ENCODE results near the gene THAP11. TPM values are rescaled to one million over a fixed set of nuclear protein-coding genes. Genes with fewer than 3 reads are reported as not detected.

THAP11 gene
- polyA plus RNA-seq, 2 of the 4 experiments (the other 2 are of a cell fraction): 30.9 to 33.2 TPM

- Histone ChIP-seq H3K4me2 (no peak overlapping the region), H3K4me3 (no peak overlapping the region), H3K9me3 (no peaks in the 10 kb centered on the region), H3K27ac (no peak overlapping the region), H3K4me1 (no peaks in the 10 kb centered on the region)
- CTCF ChIA-PET: interaction anchor here (0.9 to 15.0 kb wide), 3 partner anchors 9 to 102 kb away, joined by 3 to 187 read pairs (median 3); no protein-coding TSS in a partner anchor
- ATAC-seq: no peak
- TF ChIP-seq CBX2 (IDR thresholded peaks at IDR 0.05; ENCODE audit: borderline replicate concordance, low read depth) (no peak), MYC (IDR thresholded peaks at IDR 0.05; ENCODE audit: borderline replicate concordance, low read length) (no peak), CBX8 (IDR thresholded peaks at IDR 0.05) (no peak), HOXA7 (CRISPR knock-in tag; IDR thresholded peaks at IDR 0.05) (no peak), NR3C1 (IDR thresholded peaks at IDR 0.05) (no peak), PHF8 (IDR thresholded peaks at IDR 0.05; ENCODE audit: borderline replicate concordance, low read depth) (no peak), NFE2L2 (conservative IDR thresholded peaks at IDR 0.05; ENCODE audit: low read length) (no peak), ZSCAN20 (CRISPR knock-in tag; IDR thresholded peaks at IDR 0.05) (no peak)
- TF ChIP-seq, protein P1, sequence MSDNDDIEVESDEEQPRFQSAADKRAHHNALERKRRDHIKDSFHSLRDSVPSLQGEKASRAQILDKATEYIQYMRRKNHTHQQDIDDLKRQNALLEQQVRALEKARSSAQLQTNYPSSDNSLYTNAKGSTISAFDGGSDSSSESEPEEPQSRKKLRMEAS (IDR thresholded peaks at IDR 0.05): no peak
- POLR2A ChIA-PET: no interaction called here
- WGBS (ENCODE audit: missing lambda C conversion rate): 94% methylated on average over 8 of the region's 14 CpGs
- no peak for DNase-seq (ENCODE audit: low read depth in 1 of 2, low spot score in 1 of 2)
- FAIRE-seq: no peak
Observed at GRCh38 chr16:67825906-67826305, 16.2 kb upstream of the THAP11 start.

DNA sequence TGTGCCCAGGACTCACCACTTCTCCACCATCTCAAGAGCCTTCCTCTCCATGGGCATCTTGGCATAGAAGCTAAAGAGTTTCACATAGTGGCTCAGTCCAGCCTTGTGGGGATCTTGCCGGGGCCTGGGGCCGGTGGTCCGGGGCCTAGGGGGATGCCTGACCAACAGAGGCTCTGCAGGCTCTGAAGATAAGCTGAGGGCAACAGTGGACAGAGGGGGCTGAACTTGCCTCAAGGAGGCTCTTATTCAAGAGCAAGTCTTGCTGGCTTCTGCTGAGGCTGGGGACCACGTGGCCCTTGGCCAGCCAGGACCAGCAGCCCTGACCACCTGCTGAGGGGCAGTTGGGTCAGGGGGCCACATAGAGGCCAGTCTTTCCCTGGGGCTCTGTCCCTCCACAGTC is 13.5 kb upstream of the THAP11 start:
- H3K4me2 ChIP-seq: no peak overlapping the region
- no peak overlapping the region for H3K27ac ChIP-seq
- CTCF ChIA-PET: interaction anchor here (0.9 to 15.0 kb wide), 4 partner anchors 12 to 156 kb away, joined by 3 to 187 read pairs (median 4); no protein-coding TSS in a partner anchor
- peaks cover 6% of the 10 kb centered on the region; the same call in 1 of the 3 replicates for H3K4me1 ChIP-seq
- TF ChIP-seq, protein P2, sequence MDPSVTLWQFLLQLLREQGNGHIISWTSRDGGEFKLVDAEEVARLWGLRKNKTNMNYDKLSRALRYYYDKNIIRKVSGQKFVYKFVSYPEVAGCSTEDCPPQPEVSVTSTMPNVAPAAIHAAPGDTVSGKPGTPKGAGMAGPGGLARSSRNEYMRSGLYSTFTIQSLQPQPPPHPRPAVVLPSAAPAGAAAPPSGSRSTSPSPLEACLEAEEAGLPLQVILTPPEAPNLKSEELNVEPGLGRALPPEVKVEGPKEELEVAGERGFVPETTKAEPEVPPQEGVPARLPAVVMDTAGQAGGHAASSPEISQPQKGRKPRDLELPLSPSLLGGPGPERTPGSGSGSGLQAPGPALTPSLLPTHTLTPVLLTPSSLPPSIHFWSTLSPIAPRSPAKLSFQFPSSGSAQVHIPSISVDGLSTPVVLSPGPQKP (IDR thresholded peaks at IDR 0.05; ENCODE audit: low read depth, low read length): no peak
- no peak for TF ChIP-seq KDM1A (IDR thresholded peaks at IDR 0.05; ENCODE audit: low read depth)
- no peak for TF ChIP-seq NR3C1 (IDR thresholded peaks at IDR 0.05)
- TF ChIP-seq SMC3 (IDR thresholded peaks at IDR 0.05): no peak
- TF ChIP-seq RNF2 (IDR thresholded peaks at IDR 0.05; ENCODE audit: borderline replicate concordance, low read depth): no peak
- no peak for TF ChIP-seq JUNB (IDR thresholded peaks at IDR 0.05)
- TF ChIP-seq FOXS1 (CRISPR knock-in tag; IDR thresholded peaks at IDR 0.05): no peak
- TF ChIP-seq RARB (CRISPR knock-in tag; IDR thresholded peaks at IDR 0.05): no peak
- no peak for TF ChIP-seq ZFP36 (IDR thresholded peaks at IDR 0.05; ENCODE audit: borderline replicate concordance, partially characterized antibody)
- TF ChIP-seq CHD4 (IDR thresholded peaks at IDR 0.05; ENCODE audit: borderline replicate concordance): no peak
- no peak for TF ChIP-seq RFX5 (IDR thresholded peaks at IDR 0.05)
- DNase-seq (ENCODE audit: low read depth in 1 of 2, low spot score in 1 of 2) (no peak), FAIRE-seq (no peak), ATAC-seq (no peak)
- no peak overlapping the region for H3K4me3 ChIP-seq
- 94% methylated on average over 4 of the region's 4 CpGs for WGBS (ENCODE audit: missing lambda C conversion rate)
- no peaks in the 10 kb centered on the region for H3K9me3 ChIP-seq
- POLR2A ChIA-PET: no interaction called here

DNA sequence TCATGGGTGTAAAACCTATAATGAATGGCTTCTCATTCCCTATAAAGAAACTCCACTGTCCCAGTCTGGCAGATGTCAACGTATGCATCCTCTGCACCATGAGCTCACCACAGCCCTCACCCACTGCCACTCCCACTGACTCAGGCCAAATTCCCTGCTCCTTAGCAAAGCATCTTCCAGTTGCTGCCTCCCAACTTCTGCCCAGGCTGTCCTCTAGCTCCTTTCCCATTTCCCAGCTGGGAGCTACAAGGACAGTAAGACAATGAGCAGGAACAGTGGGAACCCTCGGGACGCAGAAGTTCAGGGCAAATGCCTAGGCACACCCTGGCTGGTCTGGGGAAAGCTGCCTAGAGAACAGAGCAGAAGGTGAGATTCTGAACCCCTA is 9.1 kb upstream of the THAP11 start:
- ChIA-PET CTCF (interaction anchor here (0.8 to 15.0 kb wide), 5 partner anchors 9 to 161 kb away, joined by 3 to 187 read pairs (median 8); no protein-coding TSS in a partner anchor), POLR2A (interaction anchor here (1.1 to 1.2 kb wide), 3 partner anchors 12 to 27 kb away, joined by 4 to 6 read pairs (median 4); partner anchors contain the start of genes RANBP10 and TSNAXIP1)
- ATAC-seq: peak; percentile 49 to 57
- FAIRE-seq: no peak
- TF ChIP-seq HDAC2 (IDR thresholded peaks at IDR 0.05): no peak
- TF ChIP-seq KDM5A (IDR thresholded peaks at IDR 0.05): no peak
- no peak for TF ChIP-seq ZFP36 (IDR thresholded peaks at IDR 0.05; ENCODE audit: borderline replicate concordance, partially characterized antibody)
- no peak for TF ChIP-seq HEYL (CRISPR knock-in tag; IDR thresholded peaks at IDR 0.05)
- no peak for TF ChIP-seq TP53 (CRISPR knock-in tag; IDR thresholded peaks at IDR 0.05)
- no peak for TF ChIP-seq POLR2AphosphoS2 (conservative IDR thresholded peaks at IDR 0.05; ENCODE audit: low read length)
- no peak for TF ChIP-seq RCOR1 (IDR thresholded peaks at IDR 0.05; ENCODE audit: low read depth, low read length)
- TF ChIP-seq ZSCAN20 (CRISPR knock-in tag; IDR thresholded peaks at IDR 0.05): no peak
- TF ChIP-seq, protein P3, sequence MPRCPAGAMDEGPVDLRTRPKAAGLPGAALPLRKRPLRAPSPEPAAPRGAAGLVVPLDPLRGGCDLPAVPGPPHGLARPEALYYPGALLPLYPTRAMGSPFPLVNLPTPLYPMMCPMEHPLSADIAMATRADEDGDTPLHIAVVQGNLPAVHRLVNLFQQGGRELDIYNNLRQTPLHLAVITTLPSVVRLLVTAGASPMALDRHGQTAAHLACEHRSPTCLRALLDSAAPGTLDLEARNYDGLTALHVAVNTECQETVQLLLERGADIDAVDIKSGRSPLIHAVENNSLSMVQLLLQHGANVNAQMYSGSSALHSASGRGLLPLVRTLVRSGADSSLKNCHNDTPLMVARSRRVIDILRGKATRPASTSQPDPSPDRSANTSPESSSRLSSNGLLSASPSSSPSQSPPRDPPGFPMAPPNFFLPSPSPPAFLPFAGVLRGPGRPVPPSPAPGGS (IDR thresholded peaks at IDR 0.05): no peak
- TF ChIP-seq, protein P2 (IDR thresholded peaks at IDR 0.05; ENCODE audit: low read depth, low read length): no peak
- Histone ChIP-seq H3K4me3 (peak overlapping the region; percentile 79), H3K4me1 (peaks cover 6% of the 10 kb centered on the region; the same call in 1 of the 3 replicates), H3K4me2 (peak overlapping the region; percentile 96), H3K27ac (peak overlapping the region; percentile 79 to 91), H3K9me3 (no peaks in the 10 kb centered on the region)
- WGBS (ENCODE audit: missing lambda C conversion rate): 14% methylated on average over 3 of the region's 3 CpGs
- DNase-seq (ENCODE audit: low read depth in 1 of 2, low spot score in 1 of 2): no peak

Data from A549 (cell line).